HG03066 (cell line): ENCODE results near the gene TLR5.
"Not testable (repeated sequence)": the region's sequence is repeated elsewhere in the genome, so short reads cannot be mapped to it uniquely, and the experiment has no call there.

Source experiments
- ATAC-seq: cut with Tn5 transposase; IDR thresholded peaks from one replicate; pipeline ENCODE4 v1.9.1; 2021; ENCODE audit warnings: low read depth; ENCODE audit not compliant: unreplicated experiment

The TLR5 gene

DNA sequence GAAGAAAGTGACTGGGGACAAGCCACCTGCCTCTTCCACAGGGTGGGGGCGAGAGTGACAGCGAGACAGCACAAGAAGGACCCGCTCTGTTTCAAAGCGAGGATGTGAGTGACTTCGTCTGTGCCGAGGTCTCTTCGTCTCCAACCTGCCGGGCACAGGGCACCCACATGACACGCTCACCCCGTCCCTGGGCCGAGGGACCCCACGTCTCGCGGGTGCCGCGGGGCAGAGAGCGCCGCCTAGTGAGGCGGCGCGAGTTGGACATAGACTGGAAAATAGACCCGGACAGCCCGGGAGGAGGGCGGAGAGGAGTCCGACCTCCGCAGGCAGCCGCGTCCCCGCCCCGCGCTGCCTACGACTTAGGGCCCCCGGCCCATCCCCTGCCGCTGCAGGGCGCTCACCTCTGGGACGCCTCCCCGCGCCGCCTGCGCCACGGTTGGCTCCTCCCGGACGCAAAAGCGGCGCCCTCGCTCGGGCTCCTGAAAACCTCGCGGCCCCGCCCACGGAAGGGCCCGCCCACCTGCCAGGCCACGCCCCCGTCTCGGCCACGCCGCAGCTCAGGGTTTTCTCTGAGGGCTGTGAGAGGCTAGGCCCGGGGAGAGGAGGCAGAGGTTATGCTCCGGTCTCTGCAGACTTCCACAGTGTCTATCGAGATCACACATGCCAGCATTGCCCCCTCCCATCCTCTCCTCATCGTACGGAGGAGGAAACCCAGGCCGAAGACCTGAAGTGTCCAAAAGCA is at the start of gene TLR5:
Gene TLR5, minus strand, starts transcription at position 454 of the 742 bp plus-strand sequence. CDS start 30,217 bp downstream, outside the sequence.
- peak; percentile 82 for ATAC-seq

DNA sequence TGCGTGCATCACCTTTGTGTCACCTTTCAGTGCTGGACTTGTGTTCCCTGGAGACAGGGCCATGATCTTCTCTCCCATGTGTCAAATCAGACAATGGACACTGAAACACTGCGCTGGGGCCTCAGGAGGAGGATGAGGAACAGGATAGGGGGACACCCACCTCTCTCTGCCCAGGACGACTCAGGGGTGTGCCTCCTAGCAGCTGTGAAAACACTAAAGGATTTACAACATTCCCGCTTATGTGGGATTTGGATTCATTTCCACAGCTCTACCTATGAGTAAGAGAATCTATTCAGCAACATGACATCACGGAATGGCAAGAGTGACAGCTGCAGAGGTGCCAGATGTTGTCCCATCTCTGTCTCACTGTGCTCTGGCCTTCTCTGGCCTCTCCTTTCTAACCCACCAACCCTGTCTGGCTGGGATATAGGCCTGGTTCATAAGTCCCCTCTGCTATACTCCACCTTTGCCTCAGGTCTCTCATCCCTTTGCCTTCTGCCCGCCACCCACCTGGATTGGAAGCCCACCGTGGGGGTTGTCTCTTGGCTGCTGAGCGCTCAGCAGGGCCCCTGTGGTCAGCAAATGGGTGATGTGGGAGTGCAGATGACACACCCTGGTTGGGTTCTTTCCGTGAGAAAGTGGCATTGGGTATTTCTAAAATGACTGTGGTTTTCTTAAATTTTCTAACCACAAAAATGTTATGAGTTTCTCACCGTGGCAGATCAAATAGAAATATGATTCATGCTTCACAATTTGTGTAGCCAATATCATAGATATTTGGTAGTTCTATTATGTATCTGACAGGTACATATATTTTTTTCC is 47.1 kb upstream of the TLR5 start:
- ATAC-seq: no peak

- ATAC-seq: no peak
These were observed 46.5 kb upstream of the TLR5 start for GRCh38 chr1:223189525-223189902.

GRCh38 chr1:223188618-223189356 is 45.7 kb upstream of the TLR5 start:
- no peak for ATAC-seq

DNA sequence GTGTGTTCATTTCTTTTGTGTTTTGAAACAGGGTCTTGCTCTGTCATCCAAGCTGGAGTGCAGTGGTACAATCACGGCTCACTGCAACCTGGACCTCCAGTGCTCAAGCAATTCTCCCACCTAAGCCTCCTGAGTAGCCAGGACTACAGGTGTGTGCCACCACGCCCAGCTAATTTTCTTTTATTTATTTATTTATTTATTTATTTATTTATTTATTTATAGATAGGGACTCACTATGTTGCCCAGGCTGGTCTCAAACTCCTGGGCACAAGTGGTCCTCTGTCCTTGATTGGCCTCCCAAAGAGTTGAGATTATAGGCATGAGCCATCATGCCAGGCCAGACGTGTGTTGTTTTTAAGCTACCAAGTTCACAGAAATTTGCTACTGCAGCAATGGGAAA is 43.8 kb upstream of the TLR5 start:
- ATAC-seq: no peak

GRCh38 chr1:223183268-223183862 is 40.3 kb upstream of the TLR5 start:
- ATAC-seq: no peak

DNA sequence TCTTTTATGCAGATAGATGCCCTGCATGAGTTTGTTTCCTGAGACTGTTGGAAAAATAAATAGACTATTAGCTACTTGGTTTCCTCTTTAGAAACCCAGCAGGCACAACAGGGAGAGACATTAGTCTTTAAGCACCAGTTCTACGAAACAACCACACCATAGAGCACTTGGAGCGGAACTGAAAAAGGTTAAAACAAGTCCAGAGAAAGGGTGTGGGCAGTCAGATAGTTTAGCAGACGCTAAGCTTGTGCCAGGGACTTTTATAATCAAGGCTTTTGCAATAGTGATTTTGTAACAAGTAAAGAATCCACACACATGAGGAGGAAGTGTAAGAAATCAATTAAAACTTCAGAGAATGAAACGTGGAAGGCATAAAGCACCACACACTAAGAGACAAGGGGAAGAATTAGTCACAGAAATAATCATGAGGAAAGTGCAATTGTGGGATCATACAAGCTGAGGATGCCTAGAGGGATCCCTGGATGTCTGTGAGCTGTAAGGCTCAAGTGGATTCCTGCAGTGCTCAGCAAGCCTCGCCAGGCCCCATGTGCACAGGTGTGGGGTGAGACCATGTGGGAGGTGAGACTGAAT is 37.8 kb upstream of the TLR5 start:
- no peak for ATAC-seq

DNA sequence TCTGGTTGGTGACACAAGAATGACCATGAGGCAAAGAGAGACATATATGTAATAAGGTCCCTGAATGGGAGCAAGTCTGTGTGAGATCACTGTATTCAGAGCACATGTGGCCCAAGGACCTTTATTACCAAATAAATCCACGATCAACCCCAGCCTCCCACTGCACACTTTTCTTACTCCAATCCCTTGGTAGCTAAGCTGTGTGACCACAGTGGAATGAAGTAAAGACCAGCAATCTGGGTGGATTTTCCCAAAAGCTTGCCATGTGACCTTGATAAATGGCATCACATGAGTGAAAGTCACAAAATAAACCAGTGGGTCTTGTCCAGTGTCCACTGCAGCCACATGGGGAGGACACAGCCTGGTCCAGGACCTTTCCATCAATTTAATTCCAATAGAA is 36.7 kb upstream of the TLR5 start:
- ATAC-seq: no peak

- ATAC-seq: no peak
These were observed 36.2 kb upstream of the TLR5 start for GRCh38 chr1:223179280-223179679.

DNA sequence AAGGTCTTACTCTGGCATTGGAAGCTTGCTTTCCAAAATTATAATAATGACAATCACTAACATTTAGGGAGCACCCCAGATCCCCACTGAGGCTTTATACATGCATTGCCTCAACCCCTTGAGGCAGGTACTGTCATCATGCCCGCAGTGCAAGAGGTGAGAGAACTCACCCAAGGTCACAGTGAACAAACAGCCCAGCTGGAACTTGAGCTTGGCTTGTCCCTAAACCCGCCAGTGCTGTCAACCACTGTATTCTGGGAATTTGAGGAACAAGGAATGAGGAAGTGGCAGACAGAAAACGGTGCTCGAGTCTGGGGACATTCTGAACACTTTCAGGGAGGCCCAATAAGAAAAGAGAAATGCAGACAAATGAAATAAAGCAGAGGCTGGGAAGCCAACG is 34.6 kb upstream of the TLR5 start:
- no peak for ATAC-seq

DNA sequence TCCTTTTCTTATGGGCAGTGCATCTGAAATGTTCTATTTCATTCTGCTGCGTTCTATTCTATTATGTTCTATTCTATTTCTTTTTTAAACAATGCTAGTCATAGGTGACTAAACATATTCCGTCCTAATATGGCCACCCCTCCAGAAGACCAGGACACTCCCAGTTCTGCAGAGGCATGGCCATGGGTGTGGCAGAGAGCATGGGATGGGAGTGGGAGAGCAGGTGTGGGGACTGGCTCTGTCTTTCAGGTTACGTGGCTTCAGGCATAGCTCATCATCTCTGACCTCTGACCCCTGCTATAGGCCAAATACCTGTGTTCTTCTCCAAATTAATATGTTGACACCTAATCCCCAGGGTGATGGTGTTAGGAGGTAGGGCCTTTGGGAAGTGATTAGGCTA is 33.4 kb upstream of the TLR5 start:
- ATAC-seq: no peak

DNA sequence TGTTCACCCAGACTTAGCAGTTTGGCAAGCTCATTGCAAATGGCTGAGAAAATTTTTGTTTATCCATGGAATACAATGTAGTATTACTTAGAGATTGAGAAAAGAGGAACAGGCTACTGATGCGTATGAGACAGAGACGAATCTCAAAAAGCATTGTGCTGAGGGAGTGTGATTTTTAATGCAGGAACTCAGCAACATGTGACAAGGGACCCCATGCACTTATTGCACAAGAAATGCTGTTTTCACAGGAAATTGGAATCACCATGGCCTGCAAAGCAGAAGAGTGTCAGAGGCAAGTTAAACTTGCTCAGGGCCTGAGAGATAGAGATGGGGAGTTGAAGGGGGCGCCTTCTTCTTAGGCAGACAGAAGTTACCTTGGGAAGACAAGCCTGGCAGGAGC is 32.6 kb upstream of the TLR5 start:
- ATAC-seq: no peak

DNA sequence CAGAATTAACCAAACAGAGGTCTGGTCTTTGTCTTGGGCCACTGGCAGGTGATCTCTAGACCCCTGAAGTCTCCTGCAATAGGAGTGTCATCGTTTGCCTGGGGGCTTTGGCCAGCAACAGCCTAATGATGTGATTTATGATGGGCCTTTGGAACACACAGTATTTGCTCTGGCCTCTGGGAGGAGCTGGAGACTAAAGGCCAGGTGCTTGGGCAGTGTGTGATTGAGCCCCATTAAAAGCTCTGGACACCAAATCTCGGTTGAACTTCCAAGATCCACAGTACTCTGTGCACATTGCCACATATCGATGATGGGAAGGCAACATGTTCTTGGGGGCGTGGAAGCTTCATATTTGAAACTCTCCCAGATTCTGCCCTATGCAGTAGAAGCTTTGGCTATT is 32.0 kb upstream of the TLR5 start:
- ATAC-seq: no peak

DNA sequence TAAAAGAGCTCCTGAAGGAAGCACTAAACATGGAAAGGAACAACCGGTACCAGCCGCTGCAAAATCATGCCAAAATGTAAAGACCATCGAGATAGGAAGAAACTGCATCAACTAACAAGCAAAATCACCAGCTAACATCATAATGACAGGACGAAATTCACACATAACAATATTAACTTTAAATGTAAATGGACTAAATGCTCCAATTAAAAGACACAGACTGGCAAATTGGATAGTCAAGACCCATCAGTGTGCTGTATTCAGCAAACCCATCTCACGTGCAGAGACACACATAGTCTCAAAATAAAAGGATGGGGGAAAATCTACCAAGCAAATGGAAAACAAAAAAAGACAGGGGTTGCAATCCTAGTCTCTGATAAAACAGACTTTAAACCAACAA is 26.4 kb upstream of the TLR5 start:
- ATAC-seq: not testable (repeated sequence)

DNA sequence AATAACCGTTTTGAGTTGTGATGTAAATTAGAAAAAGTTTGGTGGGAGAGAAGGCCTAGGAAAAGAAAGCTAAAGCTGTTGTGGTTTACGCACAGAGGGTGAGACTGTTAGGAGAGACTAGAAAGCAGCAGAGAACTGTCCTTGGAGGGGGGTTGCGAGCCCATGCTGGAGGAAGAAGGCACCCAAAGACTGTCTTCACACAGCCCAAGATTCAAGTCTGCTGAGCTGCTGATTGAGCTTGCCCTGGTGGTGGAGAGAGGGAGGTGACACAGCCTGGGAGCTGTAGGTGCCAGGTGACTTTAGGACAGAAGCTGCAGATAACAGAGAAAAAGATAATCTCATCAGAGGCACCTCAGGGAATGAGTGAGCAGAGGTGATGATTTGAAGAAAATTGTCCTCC is 18.3 kb upstream of the TLR5 start:
- no peak for ATAC-seq

DNA sequence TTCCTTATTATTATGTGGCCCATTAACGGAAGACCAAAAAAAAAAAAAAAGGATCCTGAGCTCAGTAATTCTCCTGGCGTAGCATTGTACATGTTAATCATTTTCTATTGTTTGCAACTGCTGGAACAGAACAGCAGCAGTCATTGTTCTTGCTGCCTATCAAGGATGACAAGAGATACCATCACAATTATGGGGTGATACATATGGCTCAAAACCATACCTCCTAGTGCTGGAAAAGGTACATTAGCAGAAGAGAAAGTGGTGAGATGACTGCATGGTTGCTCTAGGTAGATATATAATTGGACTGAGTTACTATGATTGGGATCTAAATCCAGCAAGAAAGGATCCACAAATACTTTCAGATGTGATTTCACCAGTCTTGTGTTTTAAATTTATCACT is 13.3 kb upstream of the TLR5 start:
- no peak for ATAC-seq

GRCh38 chr1:223155153-223155552 is 12.1 kb upstream of the TLR5 start:
- ATAC-seq: no peak

DNA sequence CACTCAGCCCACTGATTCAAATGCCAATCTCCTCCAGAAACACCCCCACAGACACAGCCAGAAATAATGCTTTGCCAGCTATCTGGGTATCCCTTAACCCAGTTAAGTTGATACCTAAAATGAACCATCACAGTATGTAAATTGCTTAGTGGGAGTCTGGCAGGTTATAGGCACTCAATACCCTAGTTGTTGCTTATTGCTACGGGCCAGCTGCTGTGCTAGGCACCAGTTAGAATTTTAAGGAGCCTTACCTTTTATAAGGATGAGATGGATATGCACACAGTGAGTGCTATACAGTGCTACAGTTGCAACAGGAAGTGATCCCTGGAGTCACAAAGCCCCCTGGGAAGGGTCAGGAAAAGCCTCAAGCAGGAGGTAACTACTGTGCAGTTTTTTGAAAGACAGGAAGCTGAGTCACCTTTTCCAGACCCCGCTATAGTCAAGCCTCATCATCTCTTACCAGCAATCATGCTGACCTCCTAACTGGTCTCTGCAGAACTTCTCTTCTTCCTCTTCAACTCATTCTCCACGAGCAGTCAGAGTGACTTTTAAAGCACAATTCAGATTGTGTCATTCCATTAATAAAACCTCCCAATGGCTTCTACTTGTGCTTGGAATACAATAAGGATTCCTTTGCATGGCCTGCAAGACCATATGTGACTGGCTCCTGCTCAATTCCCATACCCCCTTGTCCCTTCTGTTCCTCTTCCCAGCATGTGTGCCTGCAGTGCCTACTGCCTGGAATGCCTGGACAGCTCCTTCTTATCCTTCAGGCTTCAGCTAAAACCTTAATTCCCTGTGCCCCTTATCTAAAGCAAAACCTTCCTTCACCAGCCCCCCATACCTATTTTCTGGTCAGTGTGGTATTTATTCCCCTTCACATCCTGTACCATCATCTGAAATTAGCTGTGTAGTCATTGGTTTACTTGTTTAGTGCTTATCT is 10.4 kb upstream of the TLR5 start:
- no peak for ATAC-seq

DNA sequence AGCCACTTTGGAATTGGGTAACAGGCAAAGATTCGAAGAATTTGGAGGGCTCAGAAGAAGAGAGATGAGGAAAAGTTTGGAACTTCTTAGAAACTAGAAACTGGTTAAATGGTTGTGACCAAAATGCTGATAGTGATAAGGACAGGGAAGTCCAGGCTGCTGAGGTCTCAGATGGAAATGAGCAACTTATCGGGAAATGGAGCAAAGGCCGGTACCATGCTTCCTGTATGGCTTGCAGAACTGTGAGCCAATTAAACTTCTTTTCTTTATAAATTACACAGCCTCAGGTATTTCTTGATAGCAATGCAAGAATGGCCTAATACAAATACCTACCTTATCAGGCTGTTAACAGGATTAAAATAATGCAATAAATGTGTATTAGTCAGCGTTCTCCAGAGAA is 9.4 kb upstream of the TLR5 start:
- ATAC-seq: no peak

GRCh38 chr1:223150443-223150842 is 7.4 kb upstream of the TLR5 start:
- ATAC-seq: no peak
